Endothelial cell of umbilical vein (primary cell): Measurements from ENCODE around the gene LRG1.

ENCODE experiments used
- CTCF ChIP-seq, 2 donors: IDR thresholded peaks; 1 replicate in 1 of 2; 2 replicates in 1 of 2; pipeline ENCODE4 v1.5.1; 2011; ENCODE audit warnings: low read length in 2 of 2, mild to moderate bottlenecking in 2 of 2, moderate library complexity in 2 of 2, control low read depth in 1 of 2, inconsistent platforms in 1 of 2, low read depth in 1 of 2; ENCODE audit not compliant: insufficient read depth in 1 of 2; ENCODE audit errors: extremely low read depth in 1 of 2
- EZH2 ChIP-seq: IDR thresholded peaks from 2 replicates; pipeline ENCODE4 v1.6.1; 2012; ENCODE audit warnings: borderline replicate concordance, low read depth, mild to moderate bottlenecking, moderate library complexity, low read length, inconsistent platforms; ENCODE audit not compliant: severe bottlenecking
- GATA2 ChIP-seq: IDR thresholded peaks from 2 replicates; pipeline ENCODE4 v1.7.0; 2011; ENCODE audit warnings: low read depth, mild to moderate bottlenecking, moderate library complexity, mixed read lengths, low read length; ENCODE audit not compliant: insufficient read length, insufficient read depth
- MYC ChIP-seq: IDR thresholded peaks from one replicate; pipeline ENCODE4 v1.6.1; 2011; ENCODE audit warnings: mild to moderate bottlenecking, low read depth, low read length
- POLR2A ChIP-seq: IDR thresholded peaks from 2 replicates; pipeline ENCODE4 v1.6.1; 2012; ENCODE audit warnings: low read depth, mild to moderate bottlenecking, control low read depth, low read length
- POLR2AphosphoS5 ChIP-seq: IDR thresholded peaks from 2 replicates; pipeline ENCODE4 v1.6.1; 2012; ENCODE audit warnings: low read depth, mild to moderate bottlenecking, control low read depth, low read length, moderate library complexity; ENCODE audit not compliant: insufficient read depth
- TF ChIP-seq, protein P1 (sequence below): IDR thresholded peaks from 2 replicates; pipeline ENCODE4 v1.6.1; 2011; ENCODE audit not compliant: insufficient read depth, insufficient read length

GRCh38 chr19:4533835-4534424 lies 5.9 kb downstream of the LRG1 start:
- TF ChIP-seq CTCF (IDR thresholded peaks at IDR 0.05; ENCODE audit: extremely low read depth in 1 of 2, insufficient read depth in 1 of 2, low read depth in 1 of 2, low read length in 2 of 2) (no peak), GATA2 (no peak), POLR2A (no peak), MYC (no peak), POLR2AphosphoS5 (no peak), EZH2 (no peak)
- TF ChIP-seq, protein P1, sequence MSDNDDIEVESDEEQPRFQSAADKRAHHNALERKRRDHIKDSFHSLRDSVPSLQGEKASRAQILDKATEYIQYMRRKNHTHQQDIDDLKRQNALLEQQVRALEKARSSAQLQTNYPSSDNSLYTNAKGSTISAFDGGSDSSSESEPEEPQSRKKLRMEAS = no peak
